ENCODE measurements around the gene FAM118B.
"Not testable (repeated sequence)": the region's sequence is repeated elsewhere in the genome, so short reads cannot be mapped to it uniquely, and the experiment has no call there.

FAM118B gene

GRCh38 chr11:126293726-126294125, 82.1 kb downstream of the FAM118B start:
- peaks cover 41% of the 10 kb centered on the region for H3K36me3 Mint-ChIP-seq (ENCODE audit: low read depth)
- no peaks in the 10 kb centered on the region for H3K27me3 Mint-ChIP-seq
- peak overlapping the region; percentile 75 for H3K27ac Mint-ChIP-seq
- H3K4me3 Mint-ChIP-seq, result no peak overlapping the region
- no peaks in the 10 kb centered on the region for H3K9me3 Mint-ChIP-seq
- peaks cover 21% of the 10 kb centered on the region for H3K4me1 Mint-ChIP-seq (ENCODE audit: low read depth)

GRCh38 chr11:126297004-126297403, 85.4 kb downstream of the FAM118B start:
- H3K4me3 Mint-ChIP-seq, result no peak overlapping the region
- no peaks in the 10 kb centered on the region for H3K9me3 Mint-ChIP-seq
- H3K4me1 Mint-ChIP-seq (ENCODE audit: low read depth), result peaks cover 22% of the 10 kb centered on the region
- peaks cover 38% of the 10 kb centered on the region for H3K36me3 Mint-ChIP-seq (ENCODE audit: low read depth)
- no peak overlapping the region for H3K27ac Mint-ChIP-seq
- no peaks in the 10 kb centered on the region for H3K27me3 Mint-ChIP-seq

- peak within 1 kb of the TSS; percentile 97 for H3K4me3 Mint-ChIP-seq
- H3K27ac Mint-ChIP-seq, result peak within 1 kb of the TSS; percentile 99
- no peaks in the 10 kb centered on the region for H3K9me3 Mint-ChIP-seq
- H3K4me1 Mint-ChIP-seq (ENCODE audit: low read depth), result peaks cover 46% of the 10 kb centered on the region
- H3K36me3 Mint-ChIP-seq (ENCODE audit: low read depth), result peaks cover 29% of the 10 kb centered on the region
- no peaks in the 10 kb centered on the region for H3K27me3 Mint-ChIP-seq
Measured at GRCh38 chr11:126303623-126304456, 92.3 kb downstream of the FAM118B start, which contains the start of gene DCPS. TSS of gene DCPS (plus strand) at chr11:126304060. CDS start at chr11:126304081, 21 bp downstream.

GRCh38 chr11:126304457-126305075, 93.0 kb downstream of the FAM118B start:
- Mint-ChIP-seq H3K4me1 (ENCODE audit: low read depth) (peaks cover 46% of the 10 kb centered on the region), H3K27ac (peak overlapping the region; percentile 99), H3K4me3 (peak overlapping the region; percentile 97), H3K27me3 (no peaks in the 10 kb centered on the region), H3K9me3 (no peaks in the 10 kb centered on the region), H3K36me3 (ENCODE audit: low read depth) (peaks cover 25% of the 10 kb centered on the region)

- Mint-ChIP-seq H3K27me3 (no peaks in the 10 kb centered on the region), H3K9me3 (no peaks in the 10 kb centered on the region), H3K27ac (peak overlapping the region; percentile 72), H3K4me1 (ENCODE audit: low read depth) (peaks cover 47% of the 10 kb centered on the region), H3K4me3 (peak overlapping the region; percentile 64), H3K36me3 (ENCODE audit: low read depth) (peaks cover 33% of the 10 kb centered on the region)
Measured at GRCh38 chr11:126305699-126306098, 94.1 kb downstream of the FAM118B start.

GRCh38 chr11:126307706-126308105, 96.1 kb downstream of the FAM118B start:
- no peaks in the 10 kb centered on the region for H3K27me3 Mint-ChIP-seq

GRCh38 chr11:126308271-126308671, 96.7 kb downstream of the FAM118B start:
- Mint-ChIP-seq H3K27ac (no peak overlapping the region), H3K27me3 (no peaks in the 10 kb centered on the region), H3K36me3 (ENCODE audit: low read depth) (peaks cover 26% of the 10 kb centered on the region), H3K9me3 (no peaks in the 10 kb centered on the region), H3K4me3 (no peak overlapping the region), H3K4me1 (ENCODE audit: low read depth) (peaks cover 48% of the 10 kb centered on the region)

More at GRCh38 chr11:126307706-126308105, 96.1 kb downstream of the FAM118B start:
- H3K4me3 Mint-ChIP-seq, result no peak overlapping the region
- no peak overlapping the region for H3K27ac Mint-ChIP-seq
- no peaks in the 10 kb centered on the region for H3K9me3 Mint-ChIP-seq
- H3K4me1 Mint-ChIP-seq (ENCODE audit: low read depth), result peaks cover 53% of the 10 kb centered on the region
- H3K36me3 Mint-ChIP-seq (ENCODE audit: low read depth), result peaks cover 30% of the 10 kb centered on the region

GRCh38 chr11:126308771-126309170, 97.2 kb downstream of the FAM118B start:
- Mint-ChIP-seq H3K4me1 (ENCODE audit: low read depth) (peaks cover 44% of the 10 kb centered on the region), H3K36me3 (ENCODE audit: low read depth) (peaks cover 23% of the 10 kb centered on the region)
- not testable (repeated sequence) for H3K27me3 Mint-ChIP-seq, H3K27ac Mint-ChIP-seq, H3K9me3 Mint-ChIP-seq, H3K4me3 Mint-ChIP-seq

- H3K4me3 Mint-ChIP-seq, result no peak overlapping the region
- H3K27me3 Mint-ChIP-seq, result no peaks in the 10 kb centered on the region
- H3K4me1 Mint-ChIP-seq (ENCODE audit: low read depth), result peaks cover 33% of the 10 kb centered on the region
- H3K9me3 Mint-ChIP-seq, result no peaks in the 10 kb centered on the region
- no peak overlapping the region for H3K27ac Mint-ChIP-seq
- H3K36me3 Mint-ChIP-seq (ENCODE audit: low read depth), result peaks cover 31% of the 10 kb centered on the region
Measured at GRCh38 chr11:126310200-126310991, 98.8 kb downstream of the FAM118B start.

- Mint-ChIP-seq H3K27ac (no peak overlapping the region), H3K36me3 (ENCODE audit: low read depth) (peaks cover 27% of the 10 kb centered on the region), H3K4me1 (ENCODE audit: low read depth) (peaks cover 29% of the 10 kb centered on the region), H3K9me3 (no peaks in the 10 kb centered on the region), H3K27me3 (no peaks in the 10 kb centered on the region), H3K4me3 (no peak overlapping the region)
Measured at GRCh38 chr11:126310992-126311310, 99.4 kb downstream of the FAM118B start.

- no peak overlapping the region for H3K4me3 Mint-ChIP-seq
- H3K4me1 Mint-ChIP-seq (ENCODE audit: low read depth), result peaks cover 33% of the 10 kb centered on the region
- no peaks in the 10 kb centered on the region for H3K27me3 Mint-ChIP-seq
- H3K27ac Mint-ChIP-seq, result no peak overlapping the region
- peaks cover 32% of the 10 kb centered on the region for H3K36me3 Mint-ChIP-seq (ENCODE audit: low read depth)
- no peaks in the 10 kb centered on the region for H3K9me3 Mint-ChIP-seq
Measured at GRCh38 chr11:126311401-126312291, 100.1 kb downstream of the FAM118B start.
